H1 (cell line): ENCODE results near the gene RBM47. TPM values are rescaled to one million over a fixed set of nuclear protein-coding genes. Genes with fewer than 3 reads are reported as not detected.

Source experiments
- CTCF ChIA-PET: fragments of 300-600 bp; sonication (Branson Sonifier 250); formaldehyde crosslinking; loops from one replicate; lab custom pipeline; 2021; ENCODE audit not compliant: partially characterized antibody; lab: Charles Lee
- POLR2A ChIA-PET: fragments of 300-600 bp; sonication (Branson Sonifier 250); formaldehyde crosslinking; loops from one replicate; lab custom pipeline; 2021; ENCODE audit warnings: inconsistent platforms; ENCODE audit not compliant: partially characterized antibody; lab: Charles Lee
- DNase-seq, 2 experiments: peaks; one replicate each; pipeline versions ENCODE4 v3.0.0 to v3.0.0-alpha.2; 2010 to 2022; ENCODE audit warnings: low spot score in 2 of 2, low read depth in 1 of 2, mixed read lengths in 1 of 2
- FAIRE-seq: peaks from 2 replicates; lab custom pipeline; 2011; peaks lifted over from hg19 to GRCh38; lab: Jason Lieb, UNC
- H2AFZ ChIP-seq: 2 replicates; pipeline ENCODE4 v1.8.1; 2012; ENCODE audit warnings: low read length, inconsistent platforms
- H2AK5ac ChIP-seq: 2 replicates; pipeline ENCODE4 v1.6.1; 2013; ENCODE audit warnings: low read depth, low read length
- H2BK120ac ChIP-seq: replicated peaks from 2 replicates; pipeline ENCODE3; 2013; ENCODE audit warnings: low read depth, low read length, inconsistent platforms
- H2BK12ac ChIP-seq: 2 replicates; pipeline ENCODE4 v1.6.1; 2013; ENCODE audit warnings: low read depth, low read length
- H2BK15ac ChIP-seq: 2 replicates; pipeline ENCODE4 v1.6.1; 2013; ENCODE audit warnings: low read length
- H2BK20ac ChIP-seq: 2 replicates; pipeline ENCODE4 v1.6.1; 2013; ENCODE audit warnings: low read length
- H2BK5ac ChIP-seq: 2 replicates; pipeline ENCODE4 v1.6.1; 2013; ENCODE audit warnings: low read depth, low read length
- H3K14ac ChIP-seq: 2 replicates; pipeline ENCODE4 v1.6.1; 2013; ENCODE audit warnings: inconsistent platforms; ENCODE audit not compliant: insufficient read length
- H3K18ac ChIP-seq: 2 replicates; pipeline ENCODE4 v1.6.1; 2013; ENCODE audit warnings: low read length; ENCODE audit errors: extremely low read depth
- H3K23ac ChIP-seq: 2 replicates; pipeline ENCODE4 v1.6.1; 2013; ENCODE audit warnings: inconsistent platforms; ENCODE audit not compliant: insufficient read length
- H3K23me2 ChIP-seq: 2 replicates; pipeline ENCODE4 v1.6.1; 2013; ENCODE audit warnings: low read depth, low read length
- H3K27ac ChIP-seq: 2 replicates; pipeline ENCODE4 v1.6.1; 2011; ENCODE audit warnings: low read depth, low read length, inconsistent platforms
- H3K27me3 ChIP-seq, 4 experiments: replicated peaks in 1 of 4; 1 replicate in 1 of 4; 2 replicates in 3 of 4; pipeline versions ENCODE4 v1.6.1 to v1.8.1; 2011 to 2013; ENCODE audit warnings: low read length in 3 of 4, mild to moderate bottlenecking in 3 of 4, inconsistent platforms in 2 of 4, mixed read lengths in 2 of 4, moderate library complexity in 1 of 4; ENCODE audit not compliant: control insufficient read depth in 3 of 4, insufficient read depth in 3 of 4; ENCODE audit errors: extremely low read depth in 1 of 4
- H3K36me3 ChIP-seq, 4 experiments: 2 replicates each; pipeline versions ENCODE4 v1.6.1 to v1.8.1; 2011 to 2013; ENCODE audit warnings: mild to moderate bottlenecking in 4 of 4, low read length in 3 of 4, moderate library complexity in 2 of 4, control low read depth in 1 of 4, inconsistent platforms in 1 of 4; ENCODE audit not compliant: insufficient read depth in 4 of 4, control insufficient read depth in 2 of 4
- H3K4ac ChIP-seq: replicated peaks from 2 replicates; pipeline ENCODE3; 2013; ENCODE audit warnings: low read length, low read depth, mixed read lengths, inconsistent platforms; ENCODE audit not compliant: insufficient read length
- H3K4me1 ChIP-seq, 4 experiments: replicated peaks in 1 of 4; 1 replicate in 1 of 4; 2 replicates in 3 of 4; pipeline versions ENCODE4 v1.6.1 to v1.8.1; 2011 to 2013; ENCODE audit warnings: low read length in 3 of 4, inconsistent platforms in 2 of 4, mixed read lengths in 1 of 4; ENCODE audit not compliant: insufficient read depth in 4 of 4, control insufficient read depth in 3 of 4
- H3K4me2 ChIP-seq, 2 experiments: 2 replicates each; pipeline versions ENCODE4 v1.6.1 to v1.8.1; 2011 to 2013; ENCODE audit warnings: low read depth in 2 of 2, low read length in 2 of 2, control low read depth in 1 of 2, inconsistent platforms in 1 of 2, mild to moderate bottlenecking in 1 of 2; ENCODE audit not compliant: insufficient read depth in 1 of 2
- H3K4me3 ChIP-seq, 4 experiments: fragments of 200-600, 300-600 bp in 1 of 4; sonication (generic), shearing (Covaris generic), sonication (Bioruptor Twin) in 1 of 4; 2 replicates each; pipeline versions ENCODE4 v1.5.1 to v1.8.1; 2011 to 2016; ENCODE audit warnings: low read length in 4 of 4, low read depth in 3 of 4, control low read depth in 2 of 4, inconsistent platforms in 2 of 4, mild to moderate bottlenecking in 2 of 4, mixed read lengths in 1 of 4, moderate library complexity in 1 of 4; ENCODE audit not compliant: insufficient read depth in 2 of 4; ENCODE audit errors: extremely low read depth in 1 of 4
- H3K56ac ChIP-seq: replicated peaks from 2 replicates; pipeline ENCODE3; 2013; ENCODE audit warnings: low read depth, mild to moderate bottlenecking, mixed read lengths, low read length, inconsistent platforms; ENCODE audit not compliant: insufficient read length
- H3K79me1 ChIP-seq: 2 replicates; pipeline ENCODE4 v1.6.1; 2013; ENCODE audit warnings: low read depth, low read length, control low read depth
- H3K79me2 ChIP-seq, 2 experiments: 2 replicates each; pipeline versions ENCODE4 v1.6.1 to v1.8.1; 2012 to 2013; ENCODE audit warnings: low read length in 2 of 2, mild to moderate bottlenecking in 2 of 2, inconsistent platforms in 1 of 2; ENCODE audit not compliant: insufficient read depth in 2 of 2, control insufficient read depth in 1 of 2
- H3K9ac ChIP-seq, 4 experiments: replicated peaks in 1 of 4; 1 replicate in 1 of 4; 2 replicates in 3 of 4; pipeline versions ENCODE4 v1.6.1 to v1.8.1; 2011 to 2013; ENCODE audit warnings: low read depth in 3 of 4, low read length in 3 of 4, control low read depth in 2 of 4, mild to moderate bottlenecking in 2 of 4, moderate library complexity in 2 of 4, inconsistent platforms in 1 of 4; ENCODE audit errors: extremely low read depth in 1 of 4
- H3K9me3 ChIP-seq, 2 experiments: 2 replicates each; pipeline versions ENCODE4 v1.6.1 to v1.8.1; 2012 to 2013; ENCODE audit warnings: mild to moderate bottlenecking in 2 of 2, moderate library complexity in 2 of 2, control low read depth in 1 of 2, inconsistent platforms in 1 of 2, low read depth in 1 of 2, low read length in 1 of 2, mixed read lengths in 1 of 2; ENCODE audit not compliant: insufficient read depth in 2 of 2
- H4K20me1 ChIP-seq, 2 experiments: replicated peaks in 1 of 2; 2 replicates each; pipeline versions ENCODE3 to v1.8.1; 2011 to 2013; ENCODE audit warnings: inconsistent platforms in 2 of 2, low read length in 2 of 2, mild to moderate bottlenecking in 1 of 2; ENCODE audit not compliant: insufficient read depth in 2 of 2, control insufficient read depth in 1 of 2
- H4K5ac ChIP-seq: 2 replicates; pipeline ENCODE4 v1.6.1; 2013; ENCODE audit warnings: low read length, low read depth, mixed read lengths, inconsistent platforms; ENCODE audit not compliant: insufficient read length
- H4K8ac ChIP-seq: 2 replicates; pipeline ENCODE4 v1.8.0; 2013; ENCODE audit warnings: mild to moderate bottlenecking, moderate library complexity, low read length, inconsistent platforms; ENCODE audit not compliant: insufficient read depth; ENCODE audit errors: extremely low read depth
- H4K91ac ChIP-seq: replicated peaks from 2 replicates; pipeline ENCODE3; 2013; ENCODE audit warnings: low read length, mixed read lengths, inconsistent platforms; ENCODE audit not compliant: insufficient read length
- CBX5 ChIP-seq: fragments of 300-800, 300-1000 bp; sonication (generic); IDR thresholded peaks from 2 replicates; pipeline ENCODE4 v1.7.1; 2016; ENCODE audit warnings: antibody characterized with exemption, low read length, low read depth
- POU5F1 ChIP-seq: IDR thresholded peaks from 2 replicates; pipeline ENCODE4 v1.6.1; 2011; ENCODE audit warnings: low read depth, mild to moderate bottlenecking, low read length, moderate library complexity
- RNF2 ChIP-seq: fragments of 200-900, 300-1000 bp; sonication (generic); IDR thresholded peaks from 2 replicates; pipeline ENCODE4 v1.7.1; 2016; ENCODE audit warnings: borderline replicate concordance, low read depth, mild to moderate bottlenecking, antibody characterized with exemption, low read length; ENCODE audit not compliant: poor library complexity, severe bottlenecking; ENCODE audit errors: missing control alignments
- RXRA ChIP-seq: IDR thresholded peaks from 2 replicates; pipeline ENCODE4 v1.6.1; 2011; ENCODE audit warnings: low read depth, mild to moderate bottlenecking, low read length, moderate library complexity; ENCODE audit not compliant: insufficient read depth
- TAF7 ChIP-seq: optimal IDR thresholded peaks from 2 replicates; pipeline ENCODE3; 2011; ENCODE audit warnings: low read depth, mild to moderate bottlenecking, inconsistent platforms, low read length, moderate library complexity, borderline replicate concordance
- WGBS, 2 experiments: shearing (Covaris generic) in 1 of 2; methylation state at CpG; one replicate each; pipeline versions ENCODE4 v1.1.6 to v1.1.7; 2013 to 2015; ENCODE audit warnings: low lambda C conversion rate in 2 of 2, mixed read lengths in 2 of 2, inconsistent platforms in 1 of 2, low coverage in 1 of 2, missing lambda C conversion rate in 1 of 2; ENCODE audit not compliant: insufficient replicate concordance in 2 of 2, insufficient coverage in 1 of 2, insufficient read length in 1 of 2; ENCODE audit errors: extremely low coverage in 1 of 2, missing lambda C conversion rate in 1 of 2; 5-methylcytosine and 5-hydroxymethylcytosine counted together
- polyA plus RNA-seq, 7 experiments: library from polyadenylated mRNA; depleted of rRNA in 3 of 7; stranded (reverse) in 5 of 7; unstranded in 2 of 7; fragments of >200 nt in 5 of 7; fragments of 200-250 nt in 2 of 7; gene quantifications; 1 replicate in 5 of 7; 2 replicates in 1 of 7; 4 replicates in 1 of 7; pipeline versions ENCODE4 v1.2.1 to v1.2.3, GENCODE V29; 2011 to 2013; ENCODE audit warnings: missing spikeins in 2 of 7, mixed read lengths in 2 of 7
- total RNA-seq: library from RNA; stranded (reverse); fragmentation: NEBNext Ultra II Directional; extraction: Animal tissue kit (Norgen Biotek cat#: 25700); gene quantifications from 2 replicates; pipeline ENCODE4 v1.2.1, GENCODE V29; 2021

Gene RBM47
- total and polyA plus RNA-seq, 2 of the 8 experiments (the other 6 are each of a cell fraction or from before 2014, with no cell fraction given), result 42.8 to 78.9 TPM

GRCh38 chr4:40394236-40394635, 235.4 kb downstream of the RBM47 start:
- CTCF ChIA-PET, result interaction anchor here (0.7 to 1.9 kb wide), 2 partner anchors 69 to 325 kb away, joined by 3 to 7 read pairs; no protein-coding TSS in a partner anchor
- Histone ChIP-seq H3K4me1 (peaks cover 0 to 10% (median 3%) of the 10 kb centered on the region in 4 experiments; a peak in 3 of 7 replicates), H2AFZ (no peak overlapping the region), H2BK120ac (no peak overlapping the region), H4K91ac (no peak overlapping the region), H4K5ac (no peak overlapping the region), H2AK5ac (no peak overlapping the region), H3K4ac (no peak overlapping the region), H2BK20ac (no peak overlapping the region), H3K9ac (no peak overlapping the region), H3K79me1 (no peaks in the 10 kb centered on the region), H2BK15ac (no peak overlapping the region), H3K27me3 (no peaks in the 10 kb centered on the region), H3K14ac (no peak overlapping the region), H2BK12ac (no peak overlapping the region), H3K9me3 (no peaks in the 10 kb centered on the region), H3K36me3 (no peaks in the 10 kb centered on the region), H3K23me2 (no peaks in the 10 kb centered on the region), H3K79me2 (no peaks in the 10 kb centered on the region), H3K4me3 (no peak overlapping the region), H2BK5ac (no peak overlapping the region), H3K18ac (no peak overlapping the region), H3K56ac (no peak overlapping the region), H4K8ac (no peak overlapping the region), H4K20me1 (no peaks in the 10 kb centered on the region), H3K27ac (no peak overlapping the region), H3K4me2 (no peak overlapping the region), H3K23ac (no peak overlapping the region)
- FAIRE-seq, result no peak
- no peak for DNase-seq
- POLR2A ChIA-PET, result interaction anchor here (1.4 kb wide), 1 partner anchor 8 kb away, joined by 3 read pairs; no protein-coding TSS in a partner anchor
- 80% methylated on average over 6 of the region's 6 CpGs; no CpG with 5 or more reads in 1 of the 2 experiments for WGBS, 2 experiments
- no peak for TF ChIP-seq RXRA
- TF ChIP-seq CBX5, result no peak
- TF ChIP-seq RNF2, result no peak
- TF ChIP-seq TAF7, result no peak
- TF ChIP-seq POU5F1, result no peak
